Prostate gland (tissue), 1 donor: ENCODE data around the gene ARHGAP27.
"Not testable (repeated sequence)": the region's sequence is repeated elsewhere in the genome, so short reads cannot be mapped to it uniquely, and the experiment has no call there.

Experiments
- POLR2A ChIP-seq: fragments of 450-650 bp; IDR thresholded peaks from one replicate; pipeline ENCODE4 v1.6.1; 2016; ENCODE audit warnings: antibody characterized with exemption, mild to moderate bottlenecking
- POLR2AphosphoS5 ChIP-seq: sonication (generic); formaldehyde crosslinking; IDR thresholded peaks from one replicate; pipeline ENCODE4 v1.6.1; 2017; ENCODE audit warnings: antibody characterized with exemption

GRCh38 chr17:45447650-45448049 lies 15.0 kb upstream of the ARHGAP27 start:
- not testable (repeated sequence) for TF ChIP-seq POLR2A, POLR2AphosphoS5
